Measurements from ENCODE around the gene PSPN. TPM values are rescaled to one million over a fixed set of nuclear protein-coding genes. Genes with fewer than 3 reads are reported as not detected.
A peak's percentile ranks its signal among the peaks of the same experiment; 100 is the strongest.
"Not testable (repeated sequence)": the region's sequence is repeated elsewhere in the genome, so short reads cannot be mapped to it uniquely, and the experiment has no call there.

PSPN gene
- total RNA-seq, 1 donor from 2014 or later = 0.70 TPM

GRCh38 chr19:6409346-6409745 lies 33.6 kb upstream of the PSPN start:
- no peak for DNase-seq (ENCODE audit: low spot score)

GRCh38 chr19:6406401-6406800 lies 30.7 kb upstream of the PSPN start:
- DNase-seq (ENCODE audit: low spot score) = no peak
- intact Hi-C loops (cut with DNase I) = no loop called here

More at GRCh38 chr19:6409346-6409745, 33.6 kb upstream of the PSPN start:
- intact Hi-C loops (cut with DNase I) = no loop called here

GRCh38 chr19:6402837-6403608 lies 27.3 kb upstream of the PSPN start:
- intact Hi-C loops (cut with DNase I) = no loop called here
- no peak for DNase-seq (ENCODE audit: low spot score)

- no peak for DNase-seq (ENCODE audit: low spot score)
- intact Hi-C loops (cut with DNase I) = no loop called here
These were observed 26.3 kb upstream of the PSPN start for GRCh38 chr19:6402058-6402457.

- intact Hi-C loops (cut with DNase I); DNase-seq (ENCODE audit: low spot score): not testable (repeated sequence)
These were observed 24.6 kb upstream of the PSPN start for GRCh38 chr19:6400062-6400944.

- intact Hi-C loops (cut with DNase I) = no loop called here
- no peak for DNase-seq (ENCODE audit: low spot score)
These were observed 20.6 kb upstream of the PSPN start for GRCh38 chr19:6396305-6396704.

GRCh38 chr19:6394831-6395230 lies 19.1 kb upstream of the PSPN start:
- intact Hi-C loops (cut with DNase I) = no loop called here
- DNase-seq (ENCODE audit: low spot score) = no peak

GRCh38 chr19:6393983-6394412 lies 18.3 kb upstream of the PSPN start:
- intact Hi-C loops (cut with DNase I) = loop anchor here (2.0 kb wide), 1 partner anchor 21 kb away; the partner anchor contains the start of gene ALKBH7
- DNase-seq (ENCODE audit: low spot score) = no peak

GRCh38 chr19:6393074-6393982 lies 17.6 kb upstream of the PSPN start, which contains the start of gene GTF2F1:
TSS of gene GTF2F1 (minus strand) at chr19:6393164. CDS start at chr19:6392995, 169 bp downstream.
- peak; percentile 95 for DNase-seq (ENCODE audit: low spot score)
- intact Hi-C loops (cut with DNase I) = loop anchor here (2.0 kb wide), 1 partner anchor 21 kb away; the partner anchor contains the start of gene ALKBH7

- intact Hi-C loops (cut with DNase I) = loop anchor here (2.0 kb wide), 1 partner anchor 20 kb away; the partner anchor contains the start of gene ALKBH7
- DNase-seq (ENCODE audit: low spot score) = no peak
These were observed 16.7 kb upstream of the PSPN start for GRCh38 chr19:6392221-6393073.

GRCh38 chr19:6387372-6387771 lies 11.6 kb upstream of the PSPN start:
- intact Hi-C loops (cut with DNase I) = no loop called here
- no peak for DNase-seq (ENCODE audit: low spot score)

- intact Hi-C loops (cut with DNase I) = no loop called here
These were observed 8.6 kb upstream of the PSPN start for GRCh38 chr19:6384381-6384780.

GRCh38 chr19:6383188-6383587 lies 7.5 kb upstream of the PSPN start:
- intact Hi-C loops (cut with DNase I) = no loop called here

More at GRCh38 chr19:6384381-6384780, 8.6 kb upstream of the PSPN start:
- no peak for DNase-seq (ENCODE audit: low spot score)

GRCh38 chr19:6381030-6381750 lies 5.5 kb upstream of the PSPN start:
- DNase-seq (ENCODE audit: low spot score) = no peak

More at GRCh38 chr19:6383188-6383587, 7.5 kb upstream of the PSPN start:
- DNase-seq (ENCODE audit: low spot score) = no peak

GRCh38 chr19:6379744-6380143 lies 4.0 kb upstream of the PSPN start:
- no peak for DNase-seq (ENCODE audit: low spot score)
- intact Hi-C loops (cut with DNase I) = no loop called here

More at GRCh38 chr19:6381030-6381750, 5.5 kb upstream of the PSPN start:
- intact Hi-C loops (cut with DNase I) = no loop called here

GRCh38 chr19:6378486-6378885 lies 2.8 kb upstream of the PSPN start:
- intact Hi-C loops (cut with DNase I) = no loop called here
- no peak for DNase-seq (ENCODE audit: low spot score)

GRCh38 chr19:6378041-6378440 lies 2.3 kb upstream of the PSPN start:
- no peak for DNase-seq (ENCODE audit: low spot score)
- intact Hi-C loops (cut with DNase I) = no loop called here
